Prostate gland (tissue), 2 donors: ENCODE results near the gene RFTN1. TPM values are rescaled to one million over a fixed set of nuclear protein-coding genes. Genes with fewer than 3 reads are reported as not detected.

Experiments used
- DNase-seq: peaks from one replicate; pipeline ENCODE4 v3.0.0-alpha.2; 2019; ENCODE audit warnings: low spot score
- H3K27ac ChIP-seq, 2 donors: fragments of 200-600 bp; sonication (generic); 2 replicates each; pipeline ENCODE4 v1.5.1; 2017 to 2019
- H3K27me3 ChIP-seq: fragments of 200-600 bp; sonication (generic); replicated peaks from 2 replicates; pipeline ENCODE4 v1.5.1; 2019; ENCODE audit not compliant: insufficient read depth
- H3K36me3 ChIP-seq, 2 donors: fragments of 200-600 bp; sonication (generic); 1 replicate in 1 of 2; 2 replicates in 1 of 2; pipeline versions ENCODE4 v1.5.1 to v1.8.1; 2017 to 2019
- H3K4me1 ChIP-seq: fragments of 200-600 bp; sonication (generic); replicated peaks from 2 replicates; pipeline ENCODE4 v1.5.1; 2019
- H3K4me3 ChIP-seq, 2 donors: fragments of 200-600 bp; sonication (generic); 2 replicates each; pipeline ENCODE4 v1.5.1; 2017 to 2019
- H3K9me3 ChIP-seq: fragments of 200-600 bp; sonication (generic); 2 replicates; pipeline ENCODE4 v1.5.1; 2017
- POLR2A ChIP-seq: fragments of 450-650 bp; IDR thresholded peaks from one replicate; pipeline ENCODE4 v1.6.1; 2016; ENCODE audit warnings: antibody characterized with exemption, mild to moderate bottlenecking
- POLR2AphosphoS5 ChIP-seq: sonication (generic); formaldehyde crosslinking; IDR thresholded peaks from one replicate; pipeline ENCODE4 v1.6.1; 2017; ENCODE audit warnings: antibody characterized with exemption
- WGBS: methylation state at CpG from one replicate; pipeline ENCODE4 v1.1.5; 2018; 5-methylcytosine and 5-hydroxymethylcytosine counted together
- intact Hi-C: fragments of 100-400 bp; cut with DNase I; formaldehyde crosslinking; loops from one replicate; pipeline ENCODE4 v1.14.2; 2022
- total RNA-seq, 2 donors: library from RNA; depleted of rRNA; stranded (reverse); fragments of >200 nt; gene quantifications; one replicate each; pipeline ENCODE4 v1.1.0, GENCODE V29; 2016
- TF ChIP-seq, protein P1 (sequence below), 4 experiments: fragments of 200-600 bp in 2 of 4; fragments of 450-650 bp in 2 of 4; sonication (generic) in 2 of 4; IDR thresholded peaks; 1 replicate in 3 of 4; 2 replicates in 1 of 4; pipeline ENCODE4 v1.5.1; 2016 to 2019; ENCODE audit warnings: antibody characterized with exemption in 4 of 4, mild to moderate bottlenecking in 2 of 4, moderate library complexity in 2 of 4

The RFTN1 gene
- total RNA-seq, 2 donors from 2014 or later = 7.4 to 16.1 TPM

DNA sequence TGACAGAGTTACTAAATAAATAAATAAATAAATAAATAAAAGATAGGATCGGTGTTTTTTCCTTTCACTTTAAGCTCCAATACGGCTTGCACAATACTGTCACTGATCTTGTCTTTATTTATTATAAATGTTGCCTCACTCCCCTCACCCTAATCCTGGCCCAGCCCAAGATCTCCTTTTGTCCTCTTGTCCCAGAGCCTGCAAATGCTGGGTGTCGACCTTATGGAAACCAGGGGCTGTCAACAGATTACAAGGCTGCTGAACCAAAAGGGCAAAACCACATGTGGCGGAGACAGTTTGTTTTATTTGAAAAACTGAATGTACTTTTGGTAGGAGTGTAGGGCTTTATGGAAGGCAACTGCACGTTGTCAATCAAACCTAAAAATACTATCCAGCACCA is 75.9 kb downstream of the RFTN1 start:
- Histone ChIP-seq H3K27me3 (no peaks in the 10 kb centered on the region), H3K36me3 (no peaks in the 10 kb centered on the region), H3K9me3 (no peaks in the 10 kb centered on the region), H3K27ac (no peak overlapping the region), H3K4me1 (no peaks in the 10 kb centered on the region), H3K4me3 (no peak overlapping the region)
- 62% methylated on average over 5 of the region's 5 CpGs for WGBS
- TF ChIP-seq, protein P1, sequence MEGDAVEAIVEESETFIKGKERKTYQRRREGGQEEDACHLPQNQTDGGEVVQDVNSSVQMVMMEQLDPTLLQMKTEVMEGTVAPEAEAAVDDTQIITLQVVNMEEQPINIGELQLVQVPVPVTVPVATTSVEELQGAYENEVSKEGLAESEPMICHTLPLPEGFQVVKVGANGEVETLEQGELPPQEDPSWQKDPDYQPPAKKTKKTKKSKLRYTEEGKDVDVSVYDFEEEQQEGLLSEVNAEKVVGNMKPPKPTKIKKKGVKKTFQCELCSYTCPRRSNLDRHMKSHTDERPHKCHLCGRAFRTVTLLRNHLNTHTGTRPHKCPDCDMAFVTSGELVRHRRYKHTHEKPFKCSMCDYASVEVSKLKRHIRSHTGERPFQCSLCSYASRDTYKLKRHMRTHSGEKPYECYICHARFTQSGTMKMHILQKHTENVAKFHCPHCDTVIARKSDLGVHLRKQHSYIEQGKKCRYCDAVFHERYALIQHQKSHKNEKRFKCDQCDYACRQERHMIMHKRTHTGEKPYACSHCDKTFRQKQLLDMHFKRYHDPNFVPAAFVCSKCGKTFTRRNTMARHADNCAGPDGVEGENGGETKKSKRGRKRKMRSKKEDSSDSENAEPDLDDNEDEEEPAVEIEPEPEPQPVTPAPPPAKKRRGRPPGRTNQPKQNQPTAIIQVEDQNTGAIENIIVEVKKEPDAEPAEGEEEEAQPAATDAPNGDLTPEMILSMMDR (IDR thresholded peaks at IDR 0.05) = no peak
- TF ChIP-seq POLR2AphosphoS5 = no peak
- TF ChIP-seq POLR2A = no peak
- intact Hi-C loops = no loop called here
- DNase-seq = no peak

DNA sequence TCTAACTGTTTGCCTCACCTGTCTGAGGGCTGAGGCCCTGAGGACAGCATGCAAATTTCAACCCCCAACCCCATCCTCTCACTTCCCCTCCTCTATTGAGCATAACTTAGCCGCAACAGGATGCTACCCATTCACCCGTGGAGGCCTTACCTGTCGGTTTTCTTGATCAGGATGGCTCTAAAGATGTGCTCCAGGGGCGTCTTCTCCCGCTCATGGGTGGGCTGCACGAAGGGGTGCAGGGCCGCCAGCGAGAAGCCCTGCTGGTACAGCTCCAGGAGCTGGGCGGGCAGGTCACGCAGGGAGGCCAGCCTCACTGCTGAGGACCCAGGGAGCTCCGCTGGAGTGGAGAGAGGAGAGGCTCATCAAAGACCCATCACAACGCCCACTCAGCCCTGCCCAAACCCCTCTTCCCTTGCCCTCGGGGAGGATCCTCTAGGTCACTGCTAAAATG is 79.8 kb downstream of the RFTN1 start:
- H3K4me3 ChIP-seq = no peak overlapping the region
- no peak for DNase-seq
- no peaks in the 10 kb centered on the region for H3K4me1 ChIP-seq
- WGBS = 70% methylated on average over 12 of the region's 13 CpGs
- TF ChIP-seq POLR2AphosphoS5 (no peak), POLR2A (no peak)
- TF ChIP-seq, protein P1 (IDR thresholded peaks at IDR 0.05) = no peak
- no peaks in the 10 kb centered on the region for H3K27me3 ChIP-seq
- no peak overlapping the region for H3K27ac ChIP-seq
- H3K36me3 ChIP-seq = no peaks in the 10 kb centered on the region
- intact Hi-C loops = no loop called here
- no peaks in the 10 kb centered on the region for H3K9me3 ChIP-seq

DNA sequence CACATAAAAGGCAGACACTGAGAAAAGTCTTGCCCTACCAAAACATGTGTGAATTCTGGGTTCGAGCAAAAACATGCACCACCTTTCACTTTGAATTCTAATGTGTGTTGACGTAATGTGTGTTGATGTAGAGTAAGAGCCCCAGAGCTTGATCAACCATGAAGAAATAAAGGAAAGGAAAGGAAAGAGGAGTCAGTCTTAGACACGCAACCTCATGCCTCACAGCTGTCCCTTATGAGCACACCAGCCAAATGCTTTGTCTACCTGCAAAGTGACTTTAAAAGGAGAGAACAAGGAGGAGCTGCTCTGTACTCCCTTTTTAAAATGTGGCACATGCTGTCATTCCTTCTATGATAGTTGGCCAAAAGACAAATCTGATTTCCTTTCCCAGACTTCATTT is 80.8 kb downstream of the RFTN1 start:
- Histone ChIP-seq H3K4me1 (no peaks in the 10 kb centered on the region), H3K27ac (no peak overlapping the region), H3K36me3 (no peaks in the 10 kb centered on the region), H3K27me3 (no peaks in the 10 kb centered on the region), H3K9me3 (no peaks in the 10 kb centered on the region), H3K4me3 (no peak overlapping the region)
- no peak for TF ChIP-seq POLR2AphosphoS5
- TF ChIP-seq, protein P1 (IDR thresholded peaks at IDR 0.05) = no peak
- no peak for DNase-seq
- intact Hi-C loops = no loop called here
- 69% methylated on average over 3 of the region's 3 CpGs for WGBS

DNA sequence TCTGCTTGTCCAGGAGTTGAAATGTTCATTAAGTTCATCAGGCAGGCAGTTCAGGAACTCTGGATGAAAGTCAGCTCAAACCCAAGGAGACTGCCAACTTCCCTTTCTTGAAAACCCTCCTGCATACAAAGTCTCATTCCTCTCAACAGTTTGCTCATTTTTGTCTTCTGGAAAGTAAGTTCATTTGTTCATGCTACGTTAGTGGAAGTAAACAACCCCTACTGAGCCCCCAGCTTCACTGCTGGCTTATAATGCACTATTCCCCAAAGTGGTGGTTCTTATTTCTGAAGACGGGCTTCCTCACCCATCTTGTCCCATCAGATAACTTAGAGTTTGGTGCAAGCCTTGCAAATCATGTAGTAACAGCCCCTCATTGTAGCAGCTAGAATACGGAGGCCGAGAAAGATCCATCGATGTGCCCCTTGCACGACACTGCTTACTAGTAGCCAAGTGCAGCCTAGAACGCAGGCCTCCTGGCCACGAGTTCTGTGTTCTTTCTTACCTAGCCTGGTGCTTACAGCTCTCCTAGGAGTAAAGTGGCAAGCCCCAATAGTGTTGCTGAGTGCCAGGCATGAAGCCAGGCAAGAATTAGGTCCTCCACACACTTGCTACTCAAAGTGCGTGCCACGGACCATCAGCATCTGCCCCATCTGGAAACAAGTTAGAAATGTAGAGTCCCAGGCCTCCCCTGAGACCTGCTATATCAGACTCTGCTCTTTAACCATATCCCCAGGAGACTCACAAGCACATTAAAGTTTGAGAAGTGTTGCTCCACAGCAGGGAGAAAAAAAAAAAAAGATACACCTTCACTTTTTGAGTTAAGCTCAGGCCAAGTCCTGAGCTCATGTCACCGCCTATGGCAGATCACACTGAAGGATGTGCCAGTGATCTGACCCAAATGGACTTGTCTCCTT is 82.5 kb downstream of the RFTN1 start:
- H3K4me1 ChIP-seq = no peaks in the 10 kb centered on the region
- H3K36me3 ChIP-seq = no peaks in the 10 kb centered on the region
- H3K4me3 ChIP-seq = no peak overlapping the region
- 89% methylated on average over 11 of the region's 11 CpGs for WGBS
- DNase-seq = no peak
- H3K27me3 ChIP-seq = no peaks in the 10 kb centered on the region
- H3K9me3 ChIP-seq = no peaks in the 10 kb centered on the region
- TF ChIP-seq, protein P1 (IDR thresholded peaks at IDR 0.05) = no peak
- TF ChIP-seq POLR2AphosphoS5 (no peak), POLR2A (no peak)
- intact Hi-C loops = no loop called here
- H3K27ac ChIP-seq = no peak overlapping the region

DNA sequence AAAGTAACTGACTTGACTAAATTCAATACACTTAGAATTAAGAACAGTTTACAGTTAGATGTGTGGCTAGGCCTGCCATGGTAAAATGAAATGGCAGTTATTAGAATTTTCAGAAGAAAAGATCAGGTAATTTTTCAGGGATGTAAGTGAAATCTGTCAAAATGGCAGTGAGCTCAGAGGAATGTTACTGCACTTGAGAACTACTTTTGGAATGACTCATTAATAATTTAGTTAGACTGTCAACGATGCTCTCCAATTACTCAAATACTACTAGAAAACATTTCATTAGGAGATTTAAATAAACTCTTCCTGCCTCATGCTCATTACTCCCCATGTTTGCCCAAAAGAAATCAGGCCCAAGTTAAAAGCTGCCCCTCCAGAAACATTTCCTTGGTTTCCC is 84.4 kb downstream of the RFTN1 start:
- intact Hi-C loops = no loop called here
- Histone ChIP-seq H3K4me1 (no peaks in the 10 kb centered on the region), H3K27ac (no peak overlapping the region), H3K27me3 (no peaks in the 10 kb centered on the region), H3K4me3 (no peak overlapping the region), H3K36me3 (no peaks in the 10 kb centered on the region), H3K9me3 (no peaks in the 10 kb centered on the region)
- TF ChIP-seq POLR2A (no peak), POLR2AphosphoS5 (no peak)
- TF ChIP-seq, protein P1 (IDR thresholded peaks at IDR 0.05) = no peak
- WGBS = 62% methylated on average over 1 of the region's 1 CpG
- DNase-seq = no peak
